Tibial nerve (tissue), 4 donors: ENCODE data around the gene PTPRE.

ENCODE experiments used
- CTCF ChIP-seq, 5 experiments: fragments of 200-600 bp in 3 of 5; fragments of 450-650 bp in 2 of 5; sonication (generic) in 3 of 5; IDR thresholded peaks; one replicate each; pipeline ENCODE4 v1.5.1; 2016 to 2019; ENCODE audit warnings: antibody characterized with exemption in 5 of 5, mild to moderate bottlenecking in 3 of 5, moderate library complexity in 2 of 5
- EP300 ChIP-seq, 2 donors: sonication (generic); formaldehyde crosslinking; IDR thresholded peaks; one replicate each; pipeline ENCODE4 v1.6.1; 2017; ENCODE audit warnings: antibody characterized with exemption in 2 of 2, mild to moderate bottlenecking in 1 of 2

DNA sequence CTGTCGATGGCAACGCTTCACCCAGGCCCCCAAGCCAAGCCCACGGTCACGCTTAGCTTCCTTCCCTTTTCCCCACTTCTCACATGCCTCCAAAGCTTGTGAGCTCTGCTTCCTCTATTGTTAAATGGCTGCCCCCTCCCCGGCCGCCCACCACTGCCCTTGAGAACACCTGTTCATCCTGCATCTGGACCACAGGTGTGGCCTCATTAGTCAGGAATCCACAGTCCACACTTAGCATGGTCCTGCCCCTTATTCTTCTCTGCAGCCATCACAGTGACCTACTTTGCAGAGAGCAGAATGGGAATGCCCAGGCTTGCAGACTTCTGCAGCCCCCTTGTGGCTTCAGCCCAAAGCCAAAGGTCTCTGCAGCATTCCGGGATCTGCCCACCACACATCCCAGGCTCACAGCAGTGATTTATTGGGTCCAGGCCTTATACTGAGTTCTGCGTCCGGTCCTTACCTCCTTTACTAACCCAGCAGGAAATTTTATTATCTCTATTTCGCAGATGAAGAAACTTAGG, 66.9 kb downstream of the PTPRE start:
- TF ChIP-seq CTCF (IDR thresholded peaks at IDR 0.05) (peak in 1 of 5 experiments; percentile 17), EP300 (IDR thresholded peaks at IDR 0.05) (peak in 1 of 2 donors; percentile 24)
